Measurements from ENCODE around the gene MID2.
"Not testable (repeated sequence)": the region's sequence is repeated elsewhere in the genome, so short reads cannot be mapped to it uniquely, and the experiment has no call there.

Gene MID2

DNA sequence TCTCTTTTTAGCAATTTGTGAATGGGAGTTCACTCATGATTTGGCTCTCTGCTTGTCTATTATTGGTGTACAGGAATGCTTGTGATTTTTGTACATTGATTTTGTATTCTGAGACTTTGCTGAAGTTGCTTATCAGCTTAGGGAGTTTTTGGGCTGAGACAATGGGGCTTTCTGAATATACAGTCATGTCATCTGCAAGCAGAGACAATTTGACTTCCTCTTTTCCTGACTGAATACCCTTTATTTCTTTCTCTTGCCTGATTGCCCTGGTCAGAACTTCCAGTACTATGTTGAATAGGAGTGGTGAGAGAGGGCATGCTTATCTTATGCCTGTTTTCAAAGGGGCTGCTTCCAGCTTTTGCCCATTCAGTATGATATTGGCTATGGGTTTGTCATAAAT is 129.7 kb downstream of the MID2 start:
- not testable (repeated sequence) for DNase-seq (ENCODE audit: low read depth)

DNA sequence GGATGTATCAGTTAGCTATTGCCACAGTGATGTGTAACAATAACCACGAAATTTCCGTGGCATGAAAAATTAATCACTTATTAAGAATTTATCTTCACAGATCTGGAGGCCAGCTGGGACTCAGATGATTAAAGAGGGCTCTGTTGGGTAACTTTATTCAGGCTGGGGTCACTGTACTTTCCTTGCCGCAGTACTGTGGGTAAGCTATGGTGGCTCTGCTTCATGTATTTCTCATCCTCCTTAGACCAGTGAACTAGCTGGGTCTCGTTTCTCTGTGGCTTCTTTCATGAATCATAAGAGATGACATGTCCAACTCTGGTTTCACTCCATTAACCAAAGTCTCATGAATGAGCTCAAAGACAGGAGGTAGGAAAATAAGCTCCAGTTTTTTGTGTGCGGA is 143.0 kb downstream of the MID2 start:
- DNase-seq (ENCODE audit: low read depth): no peak

DNA sequence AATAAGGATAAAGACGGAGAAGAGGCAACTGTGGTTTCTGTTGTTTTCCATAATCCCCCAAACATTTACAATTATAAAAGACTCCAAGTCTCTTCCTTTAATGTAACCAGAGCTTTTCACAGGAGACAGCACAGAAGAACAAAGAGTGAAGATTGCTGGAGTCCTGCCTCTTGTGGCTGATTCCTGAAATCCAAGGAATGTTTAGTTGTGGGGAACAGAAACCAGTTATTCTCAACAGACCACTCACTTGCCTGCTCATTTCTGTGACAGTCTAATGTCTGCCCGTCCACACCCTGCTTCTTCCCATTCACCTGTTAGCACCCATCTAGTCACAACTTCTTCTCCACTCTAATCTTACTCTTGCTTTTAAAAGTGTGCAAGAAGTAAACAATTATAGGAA is 144.4 kb downstream of the MID2 start:
- no peak for DNase-seq (ENCODE audit: low read depth)

DNA sequence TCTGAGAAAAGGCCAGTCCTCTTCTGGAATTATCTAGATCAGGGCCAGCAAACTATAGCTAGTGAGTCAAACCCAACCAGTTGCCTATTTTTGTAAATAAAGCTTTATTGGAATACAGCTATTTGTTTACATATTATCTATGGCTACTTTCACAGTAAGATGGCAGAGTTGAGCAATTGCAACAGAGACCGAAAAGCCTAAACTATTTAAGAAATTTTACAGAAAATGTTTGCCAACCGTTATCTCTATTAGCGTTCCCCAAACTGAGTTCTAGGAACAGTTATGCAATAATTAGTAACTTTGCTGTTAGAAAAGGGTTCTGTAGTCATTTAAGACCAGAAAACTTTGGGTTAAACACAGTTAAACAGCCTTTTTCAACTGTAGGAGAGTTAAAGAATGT is 146.0 kb downstream of the MID2 start:
- DNase-seq (ENCODE audit: low read depth): no peak
